DOHH2 (cell line): ENCODE measurements around the gene TLE7.

Experiments
- H3F3A ChIP-seq: fragments of 200-600 bp; sonication (generic), shearing (Covaris generic); 2 replicates; pipeline ENCODE4 v1.6.0; 2016; ENCODE audit warnings: antibody characterized with exemption, mild to moderate bottlenecking; ENCODE audit not compliant: control insufficient read depth, insufficient read depth
- H3K27ac ChIP-seq: fragments of 200-600 bp; sonication (generic); 2 replicates; pipeline ENCODE4 v1.5.1; 2014; ENCODE audit warnings: low read depth, mild to moderate bottlenecking, low read length, moderate library complexity
- H3K27me3 ChIP-seq: fragments of 200-600 bp; sonication (generic); 2 replicates; pipeline ENCODE4 v1.6.1; 2014; ENCODE audit warnings: mild to moderate bottlenecking, low read length, mixed read lengths; ENCODE audit not compliant: control insufficient read depth
- H3K36me3 ChIP-seq: fragments of 200-600 bp; sonication (generic); 2 replicates; pipeline ENCODE4 v1.6.1; 2014; ENCODE audit warnings: mild to moderate bottlenecking, low read length, moderate library complexity, mixed read lengths; ENCODE audit not compliant: control insufficient read depth
- H3K4me1 ChIP-seq: fragments of 200-600 bp; sonication (generic); 2 replicates; pipeline ENCODE4 v1.6.1; 2014; ENCODE audit warnings: mild to moderate bottlenecking, low read length, mixed read lengths; ENCODE audit not compliant: control insufficient read depth
- H3K4me2 ChIP-seq: fragments of 200-600 bp; sonication (generic); 2 replicates; pipeline ENCODE4 v1.6.0; 2014; ENCODE audit warnings: mild to moderate bottlenecking, low read length, moderate library complexity
- H3K4me3 ChIP-seq: fragments of 200-600 bp; sonication (generic); 2 replicates; pipeline ENCODE4 v1.5.1; 2014; ENCODE audit warnings: mild to moderate bottlenecking, low read length, mixed read lengths
- H3K79me2 ChIP-seq: fragments of 200-600 bp; sonication (generic); 2 replicates; pipeline ENCODE4 v1.6.1; 2014; ENCODE audit warnings: mild to moderate bottlenecking, low read length, mixed read lengths; ENCODE audit not compliant: control insufficient read depth
- H3K9me2 ChIP-seq: fragments of 200-600 bp; sonication (generic); replicated peaks from 2 replicates; pipeline ENCODE4 v1.6.1; 2014; ENCODE audit warnings: mild to moderate bottlenecking, low read length, mixed read lengths; ENCODE audit not compliant: control insufficient read depth
- H3K9me3 ChIP-seq: fragments of 200-600 bp; sonication (generic); 2 replicates; pipeline ENCODE4 v1.6.1; 2014; ENCODE audit warnings: antibody characterized with exemption, low read length, mixed read lengths; ENCODE audit not compliant: control insufficient read depth, insufficient read depth
- H4K20me1 ChIP-seq: fragments of 200-600 bp; sonication (generic); 2 replicates; pipeline ENCODE4 v1.6.0; 2014; ENCODE audit warnings: low read depth, mild to moderate bottlenecking, antibody characterized with exemption, low read length, moderate library complexity; ENCODE audit not compliant: control insufficient read depth, insufficient read depth
- CTCF ChIP-seq: fragments of 200-600 bp; sonication (generic); IDR thresholded peaks from one replicate; pipeline ENCODE4 v1.5.1; 2014; ENCODE audit warnings: antibody characterized with exemption, mild to moderate bottlenecking, low read depth, low read length; ENCODE audit not compliant: poor library complexity, severe bottlenecking
- EZH2phosphoT487 ChIP-seq: fragments of 200-600 bp; sonication (generic); IDR thresholded peaks from 2 replicates; pipeline ENCODE4 v1.6.1; 2017; ENCODE audit warnings: borderline replicate concordance, mild to moderate bottlenecking, antibody characterized with exemption, low read length, moderate library complexity, mixed read lengths

The TLE7 gene

DNA sequence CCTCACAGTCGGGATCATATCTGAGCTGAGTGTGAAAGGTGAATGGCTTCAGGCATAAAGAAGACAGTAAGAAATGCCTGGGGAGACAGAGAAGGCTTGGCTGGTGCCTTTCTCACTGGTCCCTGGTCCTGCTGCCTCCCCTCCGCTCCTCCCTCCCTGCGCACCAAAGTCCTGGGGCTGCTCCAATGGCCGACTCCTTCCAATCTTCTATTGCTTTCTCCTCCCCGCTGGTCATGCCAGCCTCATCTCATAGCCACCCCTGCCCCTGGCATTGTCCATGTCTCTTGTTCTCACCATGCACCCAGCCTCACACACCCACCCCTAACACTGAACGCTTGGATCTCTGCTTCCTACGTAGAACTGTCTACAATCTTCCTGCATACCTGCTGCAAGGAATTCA, 18.0 kb downstream of the TLE7 start:
- H3K79me2 ChIP-seq = no peaks in the 10 kb centered on the region
- H3K27ac ChIP-seq = no peak overlapping the region
- H3K27me3 ChIP-seq = no peaks in the 10 kb centered on the region; the same call in 1 of the 2 replicates
- peaks cover 2% of the 10 kb centered on the region; the same call in 1 of the 2 replicates for H3K9me3 ChIP-seq
- H4K20me1 ChIP-seq = no peaks in the 10 kb centered on the region
- no peaks in the 10 kb centered on the region for H3K36me3 ChIP-seq
- H3K9me2 ChIP-seq = no peaks in the 10 kb centered on the region
- no peak overlapping the region for H3K4me3 ChIP-seq
- TF ChIP-seq CTCF = no peak
- TF ChIP-seq EZH2phosphoT487 = no peak
- no peaks in the 10 kb centered on the region for H3K4me1 ChIP-seq
- no peak overlapping the region for H3K4me2 ChIP-seq
- no peaks in the 10 kb centered on the region for H3F3A ChIP-seq

- no peaks in the 10 kb centered on the region for H3K9me3 ChIP-seq
- H3K4me1 ChIP-seq = no peaks in the 10 kb centered on the region
- no peak for TF ChIP-seq EZH2phosphoT487
- TF ChIP-seq CTCF = no peak
- H3K36me3 ChIP-seq = no peaks in the 10 kb centered on the region
- H4K20me1 ChIP-seq = no peaks in the 10 kb centered on the region
- no peaks in the 10 kb centered on the region for H3K79me2 ChIP-seq
- no peaks in the 10 kb centered on the region for H3K9me2 ChIP-seq
- no peak overlapping the region for H3K4me2 ChIP-seq
- no peaks in the 10 kb centered on the region for H3F3A ChIP-seq
- H3K27me3 ChIP-seq = peaks cover 6% of the 10 kb centered on the region; the same call in 1 of the 2 replicates
- H3K27ac ChIP-seq = no peak overlapping the region
- H3K4me3 ChIP-seq = no peak overlapping the region
Measured at GRCh38 chr16:71423016-71423415, 18.8 kb downstream of the TLE7 start.

- Histone ChIP-seq H3K27me3 (peaks cover 10% of the 10 kb centered on the region; the same call in 1 of the 2 replicates), H3K4me1 (no peaks in the 10 kb centered on the region), H4K20me1 (no peaks in the 10 kb centered on the region), H3F3A (no peaks in the 10 kb centered on the region), H3K9me2 (no peaks in the 10 kb centered on the region), H3K9me3 (no peaks in the 10 kb centered on the region), H3K36me3 (no peaks in the 10 kb centered on the region), H3K79me2 (no peaks in the 10 kb centered on the region), H3K4me2 (no peak overlapping the region), H3K4me3 (no peak overlapping the region), H3K27ac (no peak overlapping the region)
- TF ChIP-seq CTCF (peak; percentile 62), EZH2phosphoT487 (no peak)
Measured at GRCh38 chr16:71421911-71422310, 19.9 kb downstream of the TLE7 start.
